SK-N-DZ (cell line): ENCODE results near the gene DGLUCY.

Experiments
- small RNA-seq, 2 experiments: library from RNA; depleted of rRNA; stranded (forward); fragments of <200 nt; gene quantifications; one replicate each; pipeline ENCODE3, GENCODE V24; 2014

Gene DGLUCY

Small RNA genes within 50 kb of the gene (small RNA-seq; reads per million reads assigned to genes)
- gene RNU7-30P (0 reads per million in 2 experiments), gene SNORA11B (0.92 to 3.0 reads per million in 2 experiments)
